NT2/D1 (cell line): ENCODE measurements around the gene RNASE13.

ENCODE experiments used
- DNase-seq: peaks from one replicate; pipeline ENCODE4 v3.0.0-alpha.2; 2011; ENCODE audit warnings: low read depth, low spot score
- H3K27me3 ChIP-seq: 2 replicates; pipeline ENCODE4 v1.6.0; 2011; ENCODE audit warnings: mild to moderate bottlenecking; ENCODE audit not compliant: insufficient read length, insufficient read depth
- H3K36me3 ChIP-seq: 2 replicates; pipeline ENCODE4 v1.6.1; 2011; ENCODE audit warnings: mild to moderate bottlenecking, low read length, mixed read lengths; ENCODE audit not compliant: insufficient read depth, insufficient read length
- H3K4me1 ChIP-seq: 2 replicates; pipeline ENCODE4 v1.5.1; 2011; ENCODE audit not compliant: insufficient read depth, insufficient read length
- H3K4me3 ChIP-seq: 2 replicates; pipeline ENCODE4 v1.5.1; 2011; ENCODE audit warnings: low read depth; ENCODE audit not compliant: insufficient read length
- H3K9ac ChIP-seq: 2 replicates; pipeline ENCODE4 v1.6.0; 2011; ENCODE audit warnings: low read depth; ENCODE audit not compliant: insufficient read length
- H3K9me3 ChIP-seq: 2 replicates; pipeline ENCODE4 v1.5.1; 2011; ENCODE audit warnings: mild to moderate bottlenecking, low read length; ENCODE audit not compliant: insufficient read depth
- SUZ12 ChIP-seq: IDR thresholded peaks from 2 replicates; pipeline ENCODE4 v1.6.1; 2011; ENCODE audit not compliant: insufficient read length, insufficient read depth; ENCODE audit errors: extremely low read depth
- YY1 ChIP-seq: IDR thresholded peaks from 2 replicates; pipeline ENCODE4 v1.6.1; 2011; ENCODE audit not compliant: insufficient read length, insufficient read depth
- ZNF274 ChIP-seq: IDR thresholded peaks from 2 replicates; pipeline ENCODE4 v1.6.1; 2011; ENCODE audit warnings: mild to moderate bottlenecking, low read depth, low read length

RNASE13 gene

GRCh38 chr14:21001218-21001617 lies 33.4 kb downstream of the RNASE13 start:
- peaks cover 6% of the 10 kb centered on the region for H3K4me1 ChIP-seq
- DNase-seq: no peak
- no peaks in the 10 kb centered on the region for H3K27me3 ChIP-seq
- no peaks in the 10 kb centered on the region for H3K9me3 ChIP-seq
- H3K36me3 ChIP-seq: peaks cover 8% of the 10 kb centered on the region
- H3K4me3 ChIP-seq: no peak overlapping the region
- no peak overlapping the region for H3K9ac ChIP-seq
- TF ChIP-seq ZNF274 (no peak), YY1 (no peak), SUZ12 (no peak)

- H3K9me3 ChIP-seq: no peaks in the 10 kb centered on the region
- H3K9ac ChIP-seq: no peak overlapping the region
- H3K4me3 ChIP-seq: no peak overlapping the region
Observed at GRCh38 chr14:20999591-20999990, 35.0 kb downstream of the RNASE13 start.

GRCh38 chr14:20998674-20999366 lies 35.8 kb downstream of the RNASE13 start, which contains the start of gene SLC39A2:
SLC39A2 (plus strand) TSS chr14:20999293; CDS start chr14:20999447, 154 bp downstream.
- peak; percentile 8 for DNase-seq
- H3K4me3 ChIP-seq: no peak within 1 kb of the TSS
- no peaks in the 10 kb centered on the region for H3K27me3 ChIP-seq
- H3K9ac ChIP-seq: no peak within 1 kb of the TSS
- peaks cover 6% of the 10 kb centered on the region for H3K4me1 ChIP-seq
- no peaks in the 10 kb centered on the region for H3K9me3 ChIP-seq
- peaks cover 32% of the 10 kb centered on the region for H3K36me3 ChIP-seq
- TF ChIP-seq YY1 (no peak), ZNF274 (no peak), SUZ12 (no peak)

More at GRCh38 chr14:20999591-20999990, 35.0 kb downstream of the RNASE13 start:
- Histone ChIP-seq H3K36me3 (peaks cover 24% of the 10 kb centered on the region), H3K27me3 (no peaks in the 10 kb centered on the region), H3K4me1 (peaks cover 6% of the 10 kb centered on the region)
- no peak for DNase-seq
- TF ChIP-seq YY1 (no peak), SUZ12 (no peak), ZNF274 (no peak)

GRCh38 chr14:20998139-20998538 lies 36.5 kb downstream of the RNASE13 start:
- no peak overlapping the region for H3K9ac ChIP-seq
- no peaks in the 10 kb centered on the region for H3K27me3 ChIP-seq
- DNase-seq: no peak
- no peaks in the 10 kb centered on the region for H3K9me3 ChIP-seq
- H3K4me3 ChIP-seq: no peak overlapping the region
- H3K4me1 ChIP-seq: peaks cover 6% of the 10 kb centered on the region
- H3K36me3 ChIP-seq: peaks cover 37% of the 10 kb centered on the region
- TF ChIP-seq ZNF274: no peak
- TF ChIP-seq SUZ12: no peak
- TF ChIP-seq YY1: no peak

GRCh38 chr14:20997564-20997963 lies 37.0 kb downstream of the RNASE13 start:
- no peak for TF ChIP-seq ZNF274
- no peak for TF ChIP-seq YY1
- TF ChIP-seq SUZ12: no peak
- no peak overlapping the region for H3K4me3 ChIP-seq
- peaks cover 42% of the 10 kb centered on the region for H3K36me3 ChIP-seq

GRCh38 chr14:20997115-20997514 lies 37.5 kb downstream of the RNASE13 start:
- Histone ChIP-seq H3K4me1 (peaks cover 6% of the 10 kb centered on the region), H3K4me3 (no peak overlapping the region), H3K9me3 (no peaks in the 10 kb centered on the region), H3K36me3 (peaks cover 47% of the 10 kb centered on the region), H3K27me3 (no peaks in the 10 kb centered on the region), H3K9ac (no peak overlapping the region)
- TF ChIP-seq YY1: no peak
- TF ChIP-seq ZNF274: no peak
- no peak for TF ChIP-seq SUZ12
- DNase-seq: no peak

More at GRCh38 chr14:20997564-20997963, 37.0 kb downstream of the RNASE13 start:
- H3K27me3 ChIP-seq: no peaks in the 10 kb centered on the region
- H3K9me3 ChIP-seq: no peaks in the 10 kb centered on the region
- DNase-seq: no peak
- H3K9ac ChIP-seq: no peak overlapping the region
- peaks cover 6% of the 10 kb centered on the region for H3K4me1 ChIP-seq

GRCh38 chr14:20996521-20996920 lies 38.1 kb downstream of the RNASE13 start:
- H3K9ac ChIP-seq: no peak overlapping the region
- no peak overlapping the region for H3K4me3 ChIP-seq
- DNase-seq: no peak
- no peaks in the 10 kb centered on the region for H3K9me3 ChIP-seq
- no peaks in the 10 kb centered on the region for H3K27me3 ChIP-seq
- TF ChIP-seq SUZ12: no peak
- no peak for TF ChIP-seq YY1
- TF ChIP-seq ZNF274: no peak
- peaks cover 6% of the 10 kb centered on the region for H3K4me1 ChIP-seq
- peaks cover 52% of the 10 kb centered on the region for H3K36me3 ChIP-seq
